ENCODE data around the gene MSH5. TPM values are rescaled to one million over a fixed set of nuclear protein-coding genes. Genes with fewer than 3 reads are reported as not detected.

MSH5 gene
- polyA plus RNA-seq, 2 of the 4 experiments (the other 2 are of a cell fraction): 17.4 to 36.5 TPM

- TF ChIP-seq BCL3 (IDR thresholded peaks at IDR 0.05) (no peak; the same call in 2 of the 3 replicates), PHF8 (IDR thresholded peaks at IDR 0.05; ENCODE audit: borderline replicate concordance, low read depth) (no peak), FOSL2 (IDR thresholded peaks at IDR 0.05) (no peak), FOSL2 (CRISPR knock-in tag; IDR thresholded peaks at IDR 0.05) (no peak), RFX5 (IDR thresholded peaks at IDR 0.05) (no peak), GATA3 (IDR thresholded peaks at IDR 0.05; ENCODE audit: borderline replicate concordance) (no peak), MAZ (IDR thresholded peaks at IDR 0.05; ENCODE audit: borderline replicate concordance, low read depth, low read length) (no peak), PBX3 (IDR thresholded peaks at IDR 0.05) (no peak), CHD2 (IDR thresholded peaks at IDR 0.05; ENCODE audit: low read length, partially characterized antibody) (peak; percentile 76), KDM1A (IDR thresholded peaks at IDR 0.05; ENCODE audit: low read depth) (no peak), FOSB (CRISPR knock-in tag; IDR thresholded peaks at IDR 0.05) (no peak), BHLHE40 (IDR thresholded peaks at IDR 0.05; ENCODE audit: low read depth, low read length) (no peak), EHF (CRISPR knock-in tag; IDR thresholded peaks at IDR 0.05) (no peak), FOXS1 (CRISPR knock-in tag; IDR thresholded peaks at IDR 0.05) (no peak), CBX8 (IDR thresholded peaks at IDR 0.05) (no peak), CBX2 (IDR thresholded peaks at IDR 0.05; ENCODE audit: borderline replicate concordance, low read depth) (no peak), HOXB5 (CRISPR knock-in tag; IDR thresholded peaks at IDR 0.05) (no peak), HEYL (CRISPR knock-in tag; IDR thresholded peaks at IDR 0.05) (no peak), ESRRA (IDR thresholded peaks at IDR 0.05; ENCODE audit: borderline replicate concordance, low read length) (no peak)
- TF ChIP-seq, protein P1, sequence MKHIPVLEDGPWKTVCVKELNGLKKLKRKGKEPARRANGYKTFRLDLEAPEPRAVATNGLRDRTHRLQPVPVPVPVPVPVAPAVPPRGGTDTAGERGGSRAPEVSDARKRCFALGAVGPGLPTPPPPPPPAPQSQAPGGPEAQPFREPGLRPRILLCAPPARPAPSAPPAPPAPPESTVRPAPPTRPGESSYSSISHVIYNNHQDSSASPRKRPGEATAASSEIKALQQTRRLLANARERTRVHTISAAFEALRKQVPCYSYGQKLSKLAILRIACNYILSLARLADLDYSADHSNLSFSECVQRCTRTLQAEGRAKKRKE (CRISPR knock-in tag; IDR thresholded peaks at IDR 0.05; ENCODE audit: low read depth): no peak
- TF ChIP-seq, protein P2, sequence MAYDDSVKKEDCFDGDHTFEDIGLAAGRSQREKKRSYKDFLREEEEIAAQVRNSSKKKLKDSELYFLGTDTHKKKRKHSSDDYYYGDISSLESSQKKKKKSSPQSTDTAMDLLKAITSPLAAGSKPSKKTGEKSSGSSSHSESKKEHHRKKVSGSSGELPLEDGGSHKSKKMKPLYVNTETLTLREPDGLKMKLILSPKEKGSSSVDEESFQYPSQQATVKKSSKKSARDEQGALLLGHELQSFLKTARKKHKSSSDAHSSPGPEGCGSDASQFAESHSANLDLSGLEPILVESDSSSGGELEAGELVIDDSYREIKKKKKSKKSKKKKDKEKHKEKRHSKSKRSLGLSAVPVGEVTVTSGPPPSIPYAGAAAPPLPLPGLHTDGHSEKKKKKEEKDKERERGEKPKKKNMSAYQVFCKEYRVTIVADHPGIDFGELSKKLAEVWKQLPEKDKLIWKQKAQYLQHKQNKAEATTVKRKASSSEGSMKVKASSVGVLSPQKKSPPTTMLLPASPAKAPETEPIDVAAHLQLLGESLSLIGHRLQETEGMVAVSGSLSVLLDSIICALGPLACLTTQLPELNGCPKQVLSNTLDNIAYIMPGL (CRISPR knock-in tag; IDR thresholded peaks at IDR 0.05; ENCODE audit: borderline replicate concordance): no peak
- TF ChIP-seq, protein P3, sequence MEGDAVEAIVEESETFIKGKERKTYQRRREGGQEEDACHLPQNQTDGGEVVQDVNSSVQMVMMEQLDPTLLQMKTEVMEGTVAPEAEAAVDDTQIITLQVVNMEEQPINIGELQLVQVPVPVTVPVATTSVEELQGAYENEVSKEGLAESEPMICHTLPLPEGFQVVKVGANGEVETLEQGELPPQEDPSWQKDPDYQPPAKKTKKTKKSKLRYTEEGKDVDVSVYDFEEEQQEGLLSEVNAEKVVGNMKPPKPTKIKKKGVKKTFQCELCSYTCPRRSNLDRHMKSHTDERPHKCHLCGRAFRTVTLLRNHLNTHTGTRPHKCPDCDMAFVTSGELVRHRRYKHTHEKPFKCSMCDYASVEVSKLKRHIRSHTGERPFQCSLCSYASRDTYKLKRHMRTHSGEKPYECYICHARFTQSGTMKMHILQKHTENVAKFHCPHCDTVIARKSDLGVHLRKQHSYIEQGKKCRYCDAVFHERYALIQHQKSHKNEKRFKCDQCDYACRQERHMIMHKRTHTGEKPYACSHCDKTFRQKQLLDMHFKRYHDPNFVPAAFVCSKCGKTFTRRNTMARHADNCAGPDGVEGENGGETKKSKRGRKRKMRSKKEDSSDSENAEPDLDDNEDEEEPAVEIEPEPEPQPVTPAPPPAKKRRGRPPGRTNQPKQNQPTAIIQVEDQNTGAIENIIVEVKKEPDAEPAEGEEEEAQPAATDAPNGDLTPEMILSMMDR (IDR thresholded peaks at IDR 0.05): no peak
These were observed at the start of gene MSH5 (continued) for GRCh38 chr6:31739639-31740396.

Data from A549 (cell line).